ENCODE data around the gene COG7.
"Not testable (repeated sequence)": the region's sequence is repeated elsewhere in the genome, so short reads cannot be mapped to it uniquely, and the experiment has no call there.

COG7 gene

GRCh38 chr16:23384878-23385277, 68.1 kb downstream of the COG7 start:
- DNase-seq (ENCODE audit: low spot score), result no peak

DNA sequence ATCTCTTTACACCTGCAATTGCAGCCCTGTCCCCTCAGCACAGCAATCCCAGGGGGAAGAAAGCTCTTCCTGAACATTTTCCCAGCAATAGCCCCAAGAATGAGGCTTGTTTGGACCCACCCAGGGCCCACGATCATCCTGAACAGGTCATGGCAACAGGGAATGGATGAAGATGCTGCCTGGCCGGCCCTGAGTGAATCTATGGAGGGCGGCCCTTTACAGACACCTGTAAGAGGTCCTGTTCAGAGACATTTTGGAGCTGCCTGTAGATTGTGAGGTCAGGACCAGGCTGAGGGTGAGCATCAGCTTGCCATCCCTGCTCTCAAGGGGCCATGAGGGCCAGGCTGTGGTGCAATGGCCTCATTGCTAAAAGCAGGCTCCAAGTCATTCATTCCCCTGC, 69.1 kb downstream of the COG7 start:
- DNase-seq (ENCODE audit: low spot score), result no peak

GRCh38 chr16:23382279-23382678, 70.7 kb downstream of the COG7 start:
- no peak for DNase-seq (ENCODE audit: low spot score)

DNA sequence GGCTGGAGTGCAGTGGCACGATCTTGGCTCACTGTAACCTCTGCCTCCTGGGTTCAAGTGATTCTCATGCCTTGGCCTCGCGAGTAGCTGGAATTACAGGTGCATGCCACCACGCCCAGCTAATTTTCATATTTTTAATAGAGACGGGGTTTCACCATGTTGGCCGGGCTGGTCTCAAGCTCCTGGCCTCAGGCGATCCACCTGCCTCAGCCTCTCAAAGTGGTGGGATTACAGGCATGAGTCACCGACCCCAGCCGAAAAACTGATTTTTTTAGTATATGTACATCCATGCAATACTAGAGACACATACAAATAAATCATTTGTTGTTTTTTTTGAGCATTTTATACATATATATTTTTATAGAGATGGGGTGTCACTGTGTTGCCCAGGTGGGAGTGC, 71.3 kb downstream of the COG7 start:
- not testable (repeated sequence) for DNase-seq (ENCODE audit: low spot score)

GRCh38 chr16:23380501-23380951, 72.5 kb downstream of the COG7 start:
- DNase-seq (ENCODE audit: low spot score), result no peak

- DNase-seq (ENCODE audit: low spot score), result no peak
These were observed 73.3 kb downstream of the COG7 start for GRCh38 chr16:23379707-23380106.

GRCh38 chr16:23378921-23379320, 74.1 kb downstream of the COG7 start:
- DNase-seq (ENCODE audit: low spot score), result no peak

DNA sequence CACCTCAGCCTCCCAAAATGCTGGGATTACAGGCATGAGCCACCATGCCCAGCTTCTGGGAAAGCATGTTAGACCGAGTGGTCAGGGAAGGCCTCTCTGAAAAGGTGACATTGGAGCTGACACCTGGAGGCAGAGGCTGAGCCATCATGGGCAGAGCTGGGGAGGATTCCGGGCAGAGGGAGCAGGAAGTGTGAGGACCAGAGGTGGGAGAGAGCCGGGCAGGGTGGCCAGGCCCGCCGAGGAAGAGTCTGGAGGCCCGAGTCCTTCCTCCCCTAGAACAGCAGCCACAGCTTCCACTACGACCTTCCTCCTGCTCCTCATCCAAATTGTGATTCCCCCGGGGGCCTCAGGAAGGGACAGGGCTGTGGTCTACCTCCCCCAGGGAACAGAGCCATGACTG, 74.7 kb downstream of the COG7 start:
- DNase-seq (ENCODE audit: low spot score), result no peak

DNA sequence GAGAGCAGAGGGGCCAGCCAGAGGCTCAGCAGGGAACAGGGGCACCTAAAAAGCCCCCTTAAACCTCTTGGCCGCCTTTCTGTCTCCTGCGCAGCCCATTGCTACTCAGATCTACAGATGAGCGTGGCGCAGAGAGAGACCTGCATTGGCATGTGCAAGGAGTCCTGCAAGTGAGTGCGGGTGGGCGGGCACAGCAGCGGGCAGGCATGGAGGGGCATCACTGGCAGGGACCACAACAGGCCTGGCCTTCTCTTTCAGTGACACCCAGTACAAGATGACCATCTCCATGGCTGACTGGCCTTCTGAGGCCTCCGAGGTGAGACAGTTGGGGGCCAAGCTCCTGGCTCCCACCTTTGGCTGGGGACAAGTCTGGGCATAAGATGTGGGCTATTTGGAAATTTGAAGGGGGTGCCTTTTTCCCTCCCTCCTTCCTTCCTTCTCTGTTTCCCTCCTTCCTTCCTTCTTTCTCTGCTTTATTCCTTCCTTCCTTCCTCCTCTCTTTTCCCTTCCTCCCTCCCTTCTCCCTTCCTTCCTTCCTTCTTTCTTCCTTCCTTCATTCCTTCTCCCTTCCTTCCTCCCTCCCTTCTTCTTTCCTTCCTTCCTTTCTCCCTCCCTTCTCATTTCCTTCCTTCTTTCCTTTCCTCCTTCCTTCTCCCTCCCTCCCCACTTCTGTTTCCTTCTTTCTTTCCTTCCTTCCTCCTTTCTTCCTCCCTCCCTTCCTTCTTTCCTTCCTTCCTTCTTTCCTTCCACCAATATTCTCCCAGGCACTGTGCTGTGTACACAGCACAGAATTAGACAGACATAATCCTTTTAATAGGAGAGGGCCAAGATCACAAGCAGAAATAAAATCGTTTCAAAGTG, 75.7 kb downstream of the COG7 start:
- DNase-seq (ENCODE audit: low spot score), result no peak

- DNase-seq (ENCODE audit: low spot score), result no peak
These were observed 77.3 kb downstream of the COG7 start for GRCh38 chr16:23375643-23376042.

GRCh38 chr16:23374721-23375510, 78.1 kb downstream of the COG7 start:
- DNase-seq (ENCODE audit: low spot score), result no peak

- no peak for DNase-seq (ENCODE audit: low spot score)
These were observed 79.4 kb downstream of the COG7 start for GRCh38 chr16:23373436-23374219.

DNA sequence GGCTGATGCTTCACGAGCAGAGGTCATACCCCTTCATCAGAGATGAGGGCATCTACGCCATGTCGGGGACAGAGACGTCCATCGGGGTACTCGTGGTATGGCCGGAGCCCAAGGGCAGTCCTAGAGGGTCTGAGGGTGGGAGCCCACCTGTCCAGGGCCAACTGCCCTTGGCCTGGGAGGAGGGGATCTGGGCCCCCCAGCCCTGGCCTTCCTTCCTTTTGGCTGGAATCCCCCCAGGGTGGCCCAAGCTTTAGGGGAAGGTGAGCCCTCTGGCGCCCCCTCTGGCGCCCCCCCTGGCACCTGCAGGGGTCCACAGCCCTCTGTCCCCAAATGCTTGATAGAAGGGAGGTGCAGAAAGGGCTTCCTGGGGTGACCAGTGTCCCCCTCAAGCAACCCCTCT, 81.6 kb downstream of the COG7 start:
- DNase-seq (ENCODE audit: low spot score), result no peak

DNA sequence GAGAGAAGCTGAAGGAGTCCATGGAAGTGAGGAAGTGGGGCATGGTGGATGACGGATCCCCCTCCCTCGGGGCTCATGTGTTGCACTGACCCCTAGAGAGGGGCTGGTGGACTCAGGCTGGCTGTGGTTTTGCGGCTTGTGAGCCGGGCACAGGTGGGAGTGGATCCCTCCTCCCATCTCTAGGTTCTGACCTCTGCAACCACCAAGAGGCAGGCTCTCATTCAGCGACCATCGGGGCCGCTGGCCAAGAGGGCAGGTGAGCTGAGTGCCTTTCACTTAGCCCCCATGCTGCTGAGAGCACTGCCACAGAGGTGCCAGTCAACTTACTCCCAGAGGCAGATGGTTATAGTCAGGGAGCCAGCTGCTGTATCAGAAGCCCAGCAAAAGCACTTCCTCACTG, 83.6 kb downstream of the COG7 start:
- no peak for DNase-seq (ENCODE audit: low spot score)

GRCh38 chr16:23368469-23368868, 84.5 kb downstream of the COG7 start:
- no peak for DNase-seq (ENCODE audit: low spot score)

DNA sequence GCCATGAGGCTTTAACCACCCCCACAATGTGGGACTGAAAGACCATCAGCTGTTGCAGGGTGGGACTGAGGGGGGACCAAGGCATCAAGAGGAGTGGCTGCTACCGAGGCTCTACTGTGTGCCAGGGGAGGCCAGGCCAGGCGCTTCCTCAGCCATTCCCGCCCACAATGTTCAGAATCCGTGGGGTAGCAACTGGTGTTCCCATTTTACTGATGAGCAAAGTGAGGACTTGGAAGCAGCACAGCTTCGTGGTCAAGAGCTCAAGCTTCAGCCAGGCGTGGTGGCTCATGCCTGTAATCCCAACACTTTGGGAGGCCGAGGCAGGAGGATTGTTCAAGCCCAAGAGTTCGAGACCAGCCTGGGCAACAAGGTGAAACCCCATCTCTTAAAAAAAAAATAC, 85.0 kb downstream of the COG7 start:
- no peak for DNase-seq (ENCODE audit: low spot score)

DNA sequence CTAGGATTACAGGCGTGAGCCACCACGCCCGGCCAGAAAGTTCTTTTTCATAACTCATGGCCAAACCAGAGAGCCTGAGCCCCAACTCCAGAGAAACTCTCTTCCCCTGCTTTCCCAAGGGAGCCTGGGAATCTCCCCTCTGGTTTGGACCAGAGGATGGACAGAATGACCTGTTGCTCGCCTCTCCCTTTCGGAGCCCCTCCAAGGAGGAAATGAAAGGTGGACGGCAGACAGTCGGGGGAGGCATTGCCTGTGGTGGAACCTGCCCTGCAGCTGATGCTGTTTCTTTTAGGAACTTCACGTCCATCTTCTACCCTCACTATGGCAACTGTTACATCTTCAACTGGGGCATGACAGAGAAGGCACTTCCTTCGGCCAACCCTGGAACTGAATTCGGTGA, 85.4 kb downstream of the COG7 start:
- no peak for DNase-seq (ENCODE audit: low spot score)

- DNase-seq (ENCODE audit: low spot score), result not testable (repeated sequence)
These were observed 86.6 kb downstream of the COG7 start for GRCh38 chr16:23366341-23366740.

DNA sequence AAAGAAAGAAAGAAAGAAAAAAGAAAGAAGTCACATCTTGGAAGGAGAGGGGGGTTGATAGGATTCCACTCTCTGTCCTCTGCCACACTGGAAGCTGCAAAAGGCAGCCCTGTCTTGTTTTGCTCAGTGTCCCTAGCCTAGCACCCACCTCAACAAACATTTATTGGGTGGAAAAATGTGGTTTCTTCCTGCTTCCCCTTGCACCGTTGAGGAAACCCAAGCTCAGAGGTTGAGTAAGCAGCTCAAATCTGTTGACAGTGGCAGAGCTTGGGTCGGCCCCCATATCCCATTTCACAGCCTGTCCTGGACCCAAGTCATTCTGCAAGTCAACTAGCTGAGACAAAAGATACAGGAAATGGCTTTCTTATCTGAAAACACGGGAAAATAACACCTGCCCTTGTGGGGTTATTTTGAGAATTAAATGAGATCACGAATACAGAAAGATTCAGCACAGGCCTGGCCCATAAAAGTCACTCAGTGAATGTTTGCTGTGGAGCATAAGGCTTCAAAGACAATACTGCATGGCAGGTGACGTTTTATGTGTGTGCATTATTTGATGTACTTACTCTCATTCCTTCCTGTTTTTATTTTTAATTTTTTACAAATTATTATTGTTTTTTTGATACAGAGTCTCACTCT, 87.3 kb downstream of the COG7 start:
- DNase-seq (ENCODE audit: low spot score), result no peak

- no peak for DNase-seq (ENCODE audit: low spot score)
These were observed 90.3 kb downstream of the COG7 start for GRCh38 chr16:23362460-23363317.
